Fibroblast of lung (primary cell): ENCODE results near the gene C19orf38. TPM values are rescaled to one million over a fixed set of nuclear protein-coding genes. Genes with fewer than 3 reads are reported as not detected.

Source experiments
- polyA plus RNA-seq, 2 donors: library from polyadenylated mRNA; depleted of rRNA in 1 of 2; stranded (reverse) in 1 of 2; unstranded in 1 of 2; fragments of >200 nt; gene quantifications; 2 replicates each; pipeline ENCODE4 v1.2.1, GENCODE V29; 2011 to 2012; ENCODE audit warnings: missing spikeins in 1 of 2
- total RNA-seq: library from RNA; depleted of rRNA; stranded (reverse); fragments of >200 nt; gene quantifications from 2 replicates; pipeline ENCODE4 v1.2.1, GENCODE V29; 2014

The C19orf38 gene
- total and polyA plus RNA-seq, 2 donors (not counting 1 experiment from before 2014, with no cell fraction given), result 0.08 to 1.3 TPM

Other genes starting within 250 kb of the C19orf38 start
- gene SLC44A2, start 222.9 kb upstream of the C19orf38 start, total RNA-seq, result 25.9 and 91.3 TPM in 2 replicates
- gene SLC44A2, start 222.9 kb upstream of the C19orf38 start, polyA plus RNA-seq, result 96.9 and 173 TPM in 2 replicates
- 55.0 and 78.4 TPM in 2 replicates for gene ILF3, start 194.1 kb upstream of the C19orf38 start, total RNA-seq
- gene ILF3, start 194.1 kb upstream of the C19orf38 start, polyA plus RNA-seq, result 109 and 163 TPM in 2 replicates
- 27.7 and 29.1 TPM in 2 replicates for gene QTRT1, start 147.0 kb upstream of the C19orf38 start, total RNA-seq
- gene QTRT1, start 147.0 kb upstream of the C19orf38 start, polyA plus RNA-seq, result 21.1 and 22.6 TPM in 2 replicates
- gene DNM2, start 130.3 kb upstream of the C19orf38 start, total RNA-seq, result 52.9 and 76.8 TPM in 2 replicates
- gene DNM2, start 130.3 kb upstream of the C19orf38 start, polyA plus RNA-seq, result 42.6 and 48.6 TPM in 2 replicates
- 37.5 and 40.1 TPM in 2 replicates for gene TMED1, start 12.2 kb upstream of the C19orf38 start, total RNA-seq
- 42.1 and 42.3 TPM in 2 replicates for gene TMED1, start 12.2 kb upstream of the C19orf38 start, polyA plus RNA-seq
- 17.2 and 24.8 TPM in 2 replicates for gene CARM1, start 23.1 kb downstream of the C19orf38 start, total RNA-seq
- gene CARM1, start 23.1 kb downstream of the C19orf38 start, polyA plus RNA-seq, result 41.9 and 60.0 TPM in 2 replicates
- 83.7 and 118 TPM in 2 replicates for gene YIPF2, start 80.2 kb downstream of the C19orf38 start, total RNA-seq
- 31.6 and 41.5 TPM in 2 replicates for gene YIPF2, start 80.2 kb downstream of the C19orf38 start, polyA plus RNA-seq
- 27.7 and 29.2 TPM in 2 replicates for gene TIMM29, start 80.4 kb downstream of the C19orf38 start, total RNA-seq
- gene TIMM29, start 80.4 kb downstream of the C19orf38 start, polyA plus RNA-seq, result 7.0 and 8.1 TPM in 2 replicates
- 35.7 and 61.1 TPM in 2 replicates for gene SMARCA4, start 112.6 kb downstream of the C19orf38 start, total RNA-seq
- gene SMARCA4, start 112.6 kb downstream of the C19orf38 start, polyA plus RNA-seq, result 28.1 and 53.1 TPM in 2 replicates
- 204 and 427 TPM in 2 replicates for gene LDLR, start 241.0 kb downstream of the C19orf38 start, total RNA-seq
- gene LDLR, start 241.0 kb downstream of the C19orf38 start, polyA plus RNA-seq, result 187 and 210 TPM in 2 replicates